ENCODE data around the gene RECK. TPM values are rescaled to one million over a fixed set of nuclear protein-coding genes. Genes with fewer than 3 reads are reported as not detected.

Gene RECK
- total RNA-seq, 1 donor from 2014 or later = 11.7 TPM

GRCh38 chr9:36141288-36141687, 104.6 kb downstream of the RECK start:
- peaks cover 6% of the 10 kb centered on the region for H3K9me3 Mint-ChIP-seq
- H3K27me3 Mint-ChIP-seq = peaks cover 27% of the 10 kb centered on the region
- no peak overlapping the region for H3K4me3 Mint-ChIP-seq
- peaks cover 10% of the 10 kb centered on the region for H3K36me3 Mint-ChIP-seq
- H3K4me1 Mint-ChIP-seq (ENCODE audit: unreplicated experiment) = peaks cover 26% of the 10 kb centered on the region
- DNase-seq (ENCODE audit: extremely low spot score, unreplicated experiment) = no peak
- TF ChIP-seq, protein P1, sequence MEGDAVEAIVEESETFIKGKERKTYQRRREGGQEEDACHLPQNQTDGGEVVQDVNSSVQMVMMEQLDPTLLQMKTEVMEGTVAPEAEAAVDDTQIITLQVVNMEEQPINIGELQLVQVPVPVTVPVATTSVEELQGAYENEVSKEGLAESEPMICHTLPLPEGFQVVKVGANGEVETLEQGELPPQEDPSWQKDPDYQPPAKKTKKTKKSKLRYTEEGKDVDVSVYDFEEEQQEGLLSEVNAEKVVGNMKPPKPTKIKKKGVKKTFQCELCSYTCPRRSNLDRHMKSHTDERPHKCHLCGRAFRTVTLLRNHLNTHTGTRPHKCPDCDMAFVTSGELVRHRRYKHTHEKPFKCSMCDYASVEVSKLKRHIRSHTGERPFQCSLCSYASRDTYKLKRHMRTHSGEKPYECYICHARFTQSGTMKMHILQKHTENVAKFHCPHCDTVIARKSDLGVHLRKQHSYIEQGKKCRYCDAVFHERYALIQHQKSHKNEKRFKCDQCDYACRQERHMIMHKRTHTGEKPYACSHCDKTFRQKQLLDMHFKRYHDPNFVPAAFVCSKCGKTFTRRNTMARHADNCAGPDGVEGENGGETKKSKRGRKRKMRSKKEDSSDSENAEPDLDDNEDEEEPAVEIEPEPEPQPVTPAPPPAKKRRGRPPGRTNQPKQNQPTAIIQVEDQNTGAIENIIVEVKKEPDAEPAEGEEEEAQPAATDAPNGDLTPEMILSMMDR (conservative IDR thresholded peaks at IDR 0.05) = peak; percentile 17
- H3K27ac Mint-ChIP-seq = no peak overlapping the region

DNA sequence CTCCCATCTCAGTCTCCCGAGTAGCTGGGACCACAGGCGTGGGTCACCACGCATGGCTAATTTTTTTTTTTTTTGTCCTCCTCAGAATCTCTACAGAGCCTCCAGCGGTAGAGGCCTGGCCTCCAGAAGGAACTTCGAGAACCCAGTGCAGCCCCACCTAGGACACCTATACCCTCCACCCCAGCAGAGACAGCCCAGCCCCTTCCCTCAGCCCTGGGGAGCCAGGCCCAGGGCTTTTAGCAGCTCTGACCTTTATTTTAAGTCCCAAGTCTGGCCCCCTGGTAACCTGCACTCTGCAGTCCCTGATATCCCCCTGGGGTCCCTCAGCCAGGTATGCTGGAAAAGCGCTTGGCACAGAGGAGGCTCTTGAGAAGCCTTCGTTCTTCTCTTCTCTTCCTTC, 105.0 kb downstream of the RECK start:
- H3K36me3 Mint-ChIP-seq = peaks cover 12% of the 10 kb centered on the region
- H3K4me1 Mint-ChIP-seq (ENCODE audit: unreplicated experiment) = peaks cover 26% of the 10 kb centered on the region
- no peak overlapping the region for H3K4me3 Mint-ChIP-seq

DNA sequence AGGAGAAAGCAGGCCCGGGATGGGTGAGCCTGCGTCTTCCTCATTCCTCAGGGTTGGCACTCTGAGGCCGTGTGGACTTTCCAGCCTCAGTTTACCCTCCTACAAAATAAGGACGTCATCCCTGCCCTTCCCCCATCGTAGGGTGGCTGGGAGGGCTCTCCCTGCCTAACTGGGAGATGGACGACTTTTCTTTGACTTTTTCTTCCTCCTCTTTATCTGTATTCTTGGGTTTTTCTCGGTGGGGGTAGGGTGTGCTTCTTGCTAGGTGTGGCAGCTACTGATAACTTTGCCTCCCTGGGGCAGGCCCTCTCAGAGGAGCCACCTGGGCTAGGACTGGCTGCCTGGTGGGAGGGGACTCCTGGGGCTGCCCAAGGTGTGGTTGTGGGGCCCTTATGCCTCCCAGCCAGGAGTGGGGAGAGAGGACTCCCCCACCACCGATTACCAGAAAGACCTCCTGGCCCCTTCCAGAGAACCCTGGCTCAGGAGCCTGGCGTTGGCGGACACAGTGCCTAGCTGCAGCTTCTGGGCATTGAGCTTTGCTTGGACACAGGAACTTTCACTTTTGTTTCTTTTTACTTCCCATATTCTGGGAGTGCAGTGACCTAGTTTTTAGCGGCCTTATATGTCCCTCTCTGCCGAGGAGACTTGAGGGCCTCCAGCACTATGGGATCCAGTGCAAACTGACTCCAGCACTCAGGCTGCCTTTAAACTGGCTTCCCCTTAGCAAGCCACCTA, 106.0 kb downstream of the RECK start:
- H3K27ac Mint-ChIP-seq = no peak overlapping the region
- TF ChIP-seq, protein P1 (conservative IDR thresholded peaks at IDR 0.05) = no peak
- H3K4me1 Mint-ChIP-seq (ENCODE audit: unreplicated experiment) = peaks cover 19% of the 10 kb centered on the region
- peaks cover 6% of the 10 kb centered on the region for H3K9me3 Mint-ChIP-seq
- H3K4me3 Mint-ChIP-seq = no peak overlapping the region
- H3K27me3 Mint-ChIP-seq = peaks cover 19% of the 10 kb centered on the region
- H3K36me3 Mint-ChIP-seq = peaks cover 16% of the 10 kb centered on the region
- DNase-seq (ENCODE audit: extremely low spot score, unreplicated experiment) = no peak

More for the DNA sequence above, 105.0 kb downstream of the RECK start:
- DNase-seq (ENCODE audit: extremely low spot score, unreplicated experiment) = no peak
- TF ChIP-seq, protein P1 (conservative IDR thresholded peaks at IDR 0.05) = no peak
- Mint-ChIP-seq H3K9me3 (peaks cover 6% of the 10 kb centered on the region), H3K27me3 (peaks cover 27% of the 10 kb centered on the region), H3K27ac (no peak overlapping the region)

DNA sequence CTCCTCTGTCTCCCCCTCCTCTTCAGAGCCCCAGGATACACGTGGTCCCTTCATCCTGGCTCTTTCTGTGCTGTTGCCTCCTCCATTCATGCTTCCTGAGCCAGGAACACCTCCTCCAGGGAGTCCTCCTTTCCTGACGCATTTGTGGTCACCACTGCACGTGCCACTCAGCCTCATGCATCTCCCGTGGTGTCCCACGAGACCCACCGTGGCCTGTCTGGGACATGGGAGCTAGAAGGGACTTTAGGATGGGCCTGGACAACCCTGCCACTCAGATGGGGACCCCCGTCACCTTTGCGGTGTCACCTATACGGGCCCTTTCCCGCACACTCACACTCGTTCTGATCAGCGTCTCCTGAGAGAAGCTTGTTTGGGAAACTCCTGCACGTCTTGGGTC, 106.5 kb downstream of the RECK start:
- peaks cover 16% of the 10 kb centered on the region for H3K4me1 Mint-ChIP-seq (ENCODE audit: unreplicated experiment)
- peaks cover 14% of the 10 kb centered on the region for H3K27me3 Mint-ChIP-seq
- no peak for DNase-seq (ENCODE audit: extremely low spot score, unreplicated experiment)
- H3K9me3 Mint-ChIP-seq = peaks cover 6% of the 10 kb centered on the region
- no peak overlapping the region for H3K4me3 Mint-ChIP-seq
- no peak overlapping the region for H3K27ac Mint-ChIP-seq
- TF ChIP-seq, protein P1 (conservative IDR thresholded peaks at IDR 0.05) = no peak
- peaks cover 16% of the 10 kb centered on the region for H3K36me3 Mint-ChIP-seq

- TF ChIP-seq, protein P1 (conservative IDR thresholded peaks at IDR 0.05) = no peak
- peaks cover 6% of the 10 kb centered on the region for H3K27me3 Mint-ChIP-seq
- peaks cover 16% of the 10 kb centered on the region for H3K4me1 Mint-ChIP-seq (ENCODE audit: unreplicated experiment)
- peaks cover 6% of the 10 kb centered on the region for H3K9me3 Mint-ChIP-seq
- peaks cover 16% of the 10 kb centered on the region for H3K36me3 Mint-ChIP-seq
- no peak overlapping the region for H3K4me3 Mint-ChIP-seq
- peak overlapping the region; percentile 4 for H3K27ac Mint-ChIP-seq
- no peak for DNase-seq (ENCODE audit: extremely low spot score, unreplicated experiment)
Measured at GRCh38 chr9:36144309-36145232, 107.9 kb downstream of the RECK start.

Measured in type B pancreatic cell (in vitro differentiated cells).